ENCODE results near the gene VPS29. TPM values are rescaled to one million over a fixed set of nuclear protein-coding genes. Genes with fewer than 3 reads are reported as not detected.

The VPS29 gene
- polyA plus RNA-seq, 1 donor from 2014 or later = 222 TPM

GRCh38 chr12:110501399-110501751 is 536 bp downstream of the VPS29 start:
- Histone ChIP-seq H3F3A (ENCODE audit: insufficient read depth, low read length, poor library complexity, severe bottlenecking) (peaks cover 4% of the 10 kb centered on the region), H3K4me3 (ENCODE audit: low read length) (peak overlapping the region; percentile 88), H3K9ac (ENCODE audit: low read length) (peak overlapping the region; percentile 90), H3K9me3 (ENCODE audit: low read length) (no peaks in the 10 kb centered on the region), H3K9me2 (ENCODE audit: insufficient read depth, low read length) (no peaks in the 10 kb centered on the region), H3K27me3 (ENCODE audit: insufficient read depth, low read depth, low read length) (no peaks in the 10 kb centered on the region), H3K27ac (ENCODE audit: low read length) (peak overlapping the region; percentile 80), H3K36me3 (ENCODE audit: insufficient read depth, low read length) (no peaks in the 10 kb centered on the region), H3K4me2 (ENCODE audit: low read length) (peak overlapping the region; percentile 69), H4K20me1 (ENCODE audit: insufficient read depth) (no peaks in the 10 kb centered on the region), H3K79me2 (replicated peaks; ENCODE audit: insufficient read depth, low read length) (peaks cover 33% of the 10 kb centered on the region), H2AFZ (ENCODE audit: low read depth, low read length) (peak overlapping the region; percentile 67)
- TF ChIP-seq RAD21 (conservative IDR thresholded peaks at IDR 0.05) (no peak), POLR2AphosphoS5 (IDR thresholded peaks at IDR 0.05) (no peak), TAF1 (IDR thresholded peaks at IDR 0.05; ENCODE audit: low read depth) (no peak), EZH2 (IDR thresholded peaks at IDR 0.05; ENCODE audit: borderline replicate concordance, insufficient read depth, low read length, poor library complexity, severe bottlenecking) (no peak), MXI1 (conservative IDR thresholded peaks at IDR 0.05; ENCODE audit: poor library complexity, severe bottlenecking) (no peak)

GRCh38 chr12:110498984-110499706 is 2.8 kb downstream of the VPS29 start:
- H2AFZ ChIP-seq (ENCODE audit: low read depth, low read length) = no peak overlapping the region
- H3K4me2 ChIP-seq (ENCODE audit: low read length) = peak overlapping the region; percentile 50
- no peak overlapping the region for H3K27ac ChIP-seq (ENCODE audit: low read length)
- TF ChIP-seq RAD21 (conservative IDR thresholded peaks at IDR 0.05) = no peak
- no peak for TF ChIP-seq REST (IDR thresholded peaks at IDR 0.05; ENCODE audit: borderline replicate concordance)
- TF ChIP-seq MXI1 (conservative IDR thresholded peaks at IDR 0.05; ENCODE audit: poor library complexity, severe bottlenecking) = no peak
- no peak for TF ChIP-seq TAF1 (IDR thresholded peaks at IDR 0.05; ENCODE audit: low read depth)
- no peak for TF ChIP-seq CTCF (IDR thresholded peaks at IDR 0.05; ENCODE audit: poor library complexity, severe bottlenecking)
- TF ChIP-seq POLR2AphosphoS5 (IDR thresholded peaks at IDR 0.05) = no peak
- TF ChIP-seq SMC3 (conservative IDR thresholded peaks at IDR 0.05; ENCODE audit: poor library complexity) = no peak
- no peak for TF ChIP-seq EZH2 (IDR thresholded peaks at IDR 0.05; ENCODE audit: borderline replicate concordance, insufficient read depth, low read length, poor library complexity, severe bottlenecking)
- TF ChIP-seq EP300 (conservative IDR thresholded peaks at IDR 0.05; ENCODE audit: poor library complexity, severe bottlenecking) = no peak
- no peak overlapping the region for H3K4me3 ChIP-seq (ENCODE audit: low read length)
- peaks cover 33% of the 10 kb centered on the region for H3K79me2 ChIP-seq (replicated peaks; ENCODE audit: insufficient read depth, low read length)
- H3K27me3 ChIP-seq (ENCODE audit: insufficient read depth, low read depth, low read length) = no peaks in the 10 kb centered on the region
- no peaks in the 10 kb centered on the region for H3K9me3 ChIP-seq (ENCODE audit: low read length)
- peaks cover 4% of the 10 kb centered on the region for H3F3A ChIP-seq (ENCODE audit: insufficient read depth, low read length, poor library complexity, severe bottlenecking)
- no peaks in the 10 kb centered on the region for H3K9me2 ChIP-seq (ENCODE audit: insufficient read depth, low read length)
- no peak overlapping the region for H3K9ac ChIP-seq (ENCODE audit: low read length)
- H4K20me1 ChIP-seq (ENCODE audit: insufficient read depth) = no peaks in the 10 kb centered on the region
- H3K36me3 ChIP-seq (ENCODE audit: insufficient read depth, low read length) = no peaks in the 10 kb centered on the region
